ENCODE results near the gene FBXW10.
"Not testable (repeated sequence)": the region's sequence is repeated elsewhere in the genome, so short reads cannot be mapped to it uniquely, and the experiment has no call there.

- peak in 3 of 12 donors; percentile 11 to 19 (median 13) for TF ChIP-seq CTCF (IDR thresholded peaks at IDR 0.05)
- TF ChIP-seq POLR2A (IDR thresholded peaks at IDR 0.05): not testable (repeated sequence)
These were observed 47.5 kb downstream of the FBXW10 start for GRCh38 chr17:18791402-18791801.

Data from heart left ventricle (tissue), 13 donors.